Heart right ventricle (tissue), 16 donors: Measurements from ENCODE around the gene RBM33. TPM values are rescaled to one million over a fixed set of nuclear protein-coding genes. Genes with fewer than 3 reads are reported as not detected.

Source experiments
- ATAC-seq, 8 donors: fragments of 200-7000 bp; cut with Tn5 transposase; one replicate each; pipeline ENCODE4 v1.9.1; 2020; ENCODE audit warnings: mild to moderate bottlenecking in 8 of 8, moderate library complexity in 8 of 8, moderate number of reproducible peaks in 1 of 8
- DNase-seq, 2 donors: peaks; one replicate each; pipeline ENCODE4 v3.0.0-alpha.2; 2020
- H3K27ac ChIP-seq, 10 donors: fragments of 200-600 bp; sonication (generic) in 2 of 10; one replicate each; pipeline versions ENCODE4 v1.5.0 to v1.8.0; 2020 to 2022; ENCODE audit warnings: mild to moderate bottlenecking in 3 of 10
- H3K27me3 ChIP-seq, 7 donors: fragments of 200-600 bp; one replicate each; pipeline ENCODE4 v1.8.0; 2021 to 2022; ENCODE audit warnings: mild to moderate bottlenecking in 2 of 7
- H3K36me3 ChIP-seq, 9 donors: fragments of 200-600 bp; sonication (generic) in 1 of 9; one replicate each; pipeline versions ENCODE4 v1.5.0 to v1.8.0; 2020 to 2022; ENCODE audit warnings: mild to moderate bottlenecking in 2 of 9
- H3K4me1 ChIP-seq, 9 donors: fragments of 200-600 bp; sonication (generic) in 1 of 9; one replicate each; pipeline versions ENCODE4 v1.5.0 to v1.8.0; 2020 to 2022; ENCODE audit warnings: mild to moderate bottlenecking in 4 of 9
- H3K4me3 ChIP-seq, 10 donors: fragments of 200-600 bp; sonication (generic) in 2 of 10; one replicate each; pipeline versions ENCODE4 v1.5.0 to v1.8.0; 2020 to 2022; ENCODE audit warnings: mild to moderate bottlenecking in 7 of 10, moderate library complexity in 2 of 10
- H3K9me3 ChIP-seq, 11 donors: fragments of 200-600 bp in 10 of 11; sonication (generic) in 2 of 11; one replicate each; pipeline versions ENCODE4 v1.5.0 to v1.8.0; 2013 to 2022; ENCODE audit warnings: mild to moderate bottlenecking in 2 of 11, control low read depth in 1 of 11, moderate library complexity in 1 of 11
- CTCF ChIP-seq, 9 donors: fragments of 200-600 bp; sonication (generic) in 2 of 9; IDR thresholded peaks; one replicate each; pipeline versions ENCODE4 v1.5.0 to v1.8.0; 2021 to 2022; ENCODE audit warnings: antibody characterized with exemption in 9 of 9, mild to moderate bottlenecking in 5 of 9, moderate library complexity in 1 of 9
- WGBS, 2 donors: extraction: QIAGEN DNeasy Blood & Tissue Kit; methylation state at CpG; one replicate each; pipeline ENCODE4 v1.1.7; 2013; ENCODE audit warnings: inconsistent platforms in 1 of 2; 5-methylcytosine and 5-hydroxymethylcytosine counted together
- intact Hi-C, 10 donors: fragments of 100-400 bp; cut with DNase I; formaldehyde crosslinking; loops; one replicate each; pipeline versions ENCODE4 v1.11.1 to v1.14.2; 2022
- polyA plus RNA-seq, 2 donors: library from polyadenylated mRNA; stranded (reverse); fragments of 200-250 nt; gene quantifications; one replicate each; pipeline ENCODE4 v1.2.3, GENCODE V29; 2013
- total RNA-seq, 10 donors: library from RNA; stranded (reverse); fragmentation: NEBNext Ultra II Directional in 3 of 10; extraction: Animal tissue kit (Norgen Biotek cat#: 25700) in 3 of 10; gene quantifications; one replicate each; pipeline versions ENCODE4 v1.2.1 to v1.2.4, GENCODE V29; 2021 to 2023
- donor health status: Arrhythmogenic right ventricular cardiomyopathy.
- donor health status: ischemic (EF 13 %, LVEDD 7.1; RV severe dilation, severe dysfunction).
- donor health status: healthy with polysubstance abuse.
- donor health status: DM: no; HTN: yes; CAD: no.
- donor health status: DM: no; HTN: no; CAD: no.
- donor health status: ischemic (EF 25% LVEDD 6.9; RV normal size, moderate dysfunction).
- donor health status: ischemic (EF 25% LVEDD 5.7; RV mildly dilated, moderate dysfunction).
- donor health status: healthy.
- donor health status: DM: yes; HTN: yes; CAD: no.
- donor health status: Ischemic cardiomyopathy.
- donor health status: ischemic (EF 35%, LVEDD 5.7; RV mildly dilated, moderate dysfunction).
- donor health status: nonischemic (EF 11% LVEDD 7.7; RV severe dilation, severe dysfunction).
- donor health status: DM: yes; HTN: yes; CAD: no.
- donor health status: PGD.
- donor health status: ischemic (EF 29% LVEDD 5.4; RV normal size, mild dysfunction).
- donor health status: nonischemic (EF 23%, LVEDD 6.1; RV moderate dilation, normal function).

The RBM33 gene
- total and polyA plus RNA-seq, 12 donors = 9.5 to 44.6 (median 35.7) TPM

DNA sequence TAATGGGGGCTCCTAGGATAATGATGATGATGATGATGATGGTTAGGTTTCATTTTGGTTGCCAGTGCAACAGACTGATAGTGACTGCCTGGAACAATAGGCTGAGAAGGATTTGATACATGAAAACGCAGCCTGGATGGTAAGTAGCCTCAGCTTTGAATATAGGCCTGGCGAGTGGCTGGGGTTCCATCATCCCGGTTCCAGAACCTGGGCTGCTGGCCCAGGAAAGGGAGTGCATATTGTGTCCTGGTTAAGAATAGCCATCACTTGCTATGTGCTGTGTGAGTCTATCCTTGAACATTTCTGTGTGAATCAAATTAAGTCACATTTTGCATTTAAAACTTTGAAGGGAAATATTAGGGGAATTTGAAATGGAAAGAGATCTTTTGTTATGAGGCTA, 105.1 kb downstream of the RBM33 start:
- intact Hi-C loops = no loop called here

GRCh38 chr7:155750255-155751125, 106.0 kb downstream of the RBM33 start:
- Histone ChIP-seq H3K9me3 (no peaks in the 10 kb centered on the region), H3K27ac (no peak overlapping the region), H3K4me1 (peaks cover 0 to 91% (median 63%) of the 10 kb centered on the region in 9 donors), H3K27me3 (no peaks in the 10 kb centered on the region), H3K4me3 (no peak overlapping the region), H3K36me3 (peaks cover 0 to 37% (median 3%) of the 10 kb centered on the region in 9 donors)
- WGBS, 2 donors = 81 to 85% methylated on average over 5 of the region's 5 CpGs
- intact Hi-C loops = no loop called here
- DNase-seq (no peak), ATAC-seq (no peak)
- no peak for TF ChIP-seq CTCF (IDR thresholded peaks at IDR 0.05)

More for the DNA sequence above, 105.1 kb downstream of the RBM33 start:
- no peak for DNase-seq
- Histone ChIP-seq H3K27ac (no peak overlapping the region), H3K36me3 (peaks cover 0 to 46% (median 11%) of the 10 kb centered on the region in 9 donors), H3K4me1 (peaks cover 0 to 82% (median 54%) of the 10 kb centered on the region in 9 donors), H3K27me3 (no peaks in the 10 kb centered on the region), H3K9me3 (no peaks in the 10 kb centered on the region), H3K4me3 (no peak overlapping the region)
- no peak for ATAC-seq
- WGBS, 2 donors = 90 to 97% methylated on average over 3 of the region's 3 CpGs
- no peak for TF ChIP-seq CTCF (IDR thresholded peaks at IDR 0.05)

DNA sequence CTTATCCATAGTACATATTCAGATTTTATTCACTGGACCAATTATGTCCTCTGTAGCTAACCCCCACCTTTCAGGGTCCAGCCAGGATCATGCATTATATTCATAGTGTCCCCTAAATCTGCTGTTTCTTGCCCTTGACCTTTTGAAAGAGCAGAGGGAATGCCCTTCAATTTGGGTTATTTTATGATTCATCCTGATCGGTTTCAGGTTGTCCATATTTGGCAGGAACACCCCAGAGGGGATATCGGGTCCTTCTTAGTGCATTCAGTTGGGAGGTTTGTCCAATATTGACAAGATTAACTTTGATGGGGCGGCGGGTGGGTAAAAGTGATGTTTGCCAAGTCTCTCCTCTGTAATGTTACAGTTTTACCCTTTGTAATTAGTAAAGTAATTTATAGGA, 106.9 kb downstream of the RBM33 start:
- ATAC-seq (no peak), DNase-seq (no peak)
- Histone ChIP-seq H3K27ac (no peak overlapping the region), H3K9me3 (no peaks in the 10 kb centered on the region), H3K36me3 (peaks cover 0 to 28% (median 3%) of the 10 kb centered on the region in 9 donors), H3K27me3 (no peaks in the 10 kb centered on the region), H3K4me1 (peaks cover 0 to 88% (median 67%) of the 10 kb centered on the region in 9 donors), H3K4me3 (no peak overlapping the region)
- WGBS, 2 donors = 91 to 92% methylated on average over 4 of the region's 4 CpGs
- intact Hi-C loops = no loop called here
- no peak for TF ChIP-seq CTCF (IDR thresholded peaks at IDR 0.05)

- no peak for TF ChIP-seq CTCF (IDR thresholded peaks at IDR 0.05)
- DNase-seq (no peak), ATAC-seq (no peak)
- Histone ChIP-seq H3K4me3 (no peak overlapping the region), H3K4me1 (peaks cover 0 to 78% (median 60%) of the 10 kb centered on the region in 9 donors), H3K27me3 (no peaks in the 10 kb centered on the region), H3K27ac (peak overlapping the region in 1 of 10 donors; percentile 24), H3K36me3 (peaks cover 0 to 15% (median 0%) of the 10 kb centered on the region in 9 donors), H3K9me3 (peaks cover 0 to 3% (median 0%) of the 10 kb centered on the region in 11 donors)
- WGBS, 2 donors = 75 to 79% methylated on average over 9 of the region's 9 CpGs
- intact Hi-C loops = no loop called here
Measured at GRCh38 chr7:155752756-155753445, 108.4 kb downstream of the RBM33 start.
